ENCODE results near the gene CDC25B.
A peak's percentile ranks its signal among the peaks of the same experiment; 100 is the strongest.

The CDC25B gene

DNA sequence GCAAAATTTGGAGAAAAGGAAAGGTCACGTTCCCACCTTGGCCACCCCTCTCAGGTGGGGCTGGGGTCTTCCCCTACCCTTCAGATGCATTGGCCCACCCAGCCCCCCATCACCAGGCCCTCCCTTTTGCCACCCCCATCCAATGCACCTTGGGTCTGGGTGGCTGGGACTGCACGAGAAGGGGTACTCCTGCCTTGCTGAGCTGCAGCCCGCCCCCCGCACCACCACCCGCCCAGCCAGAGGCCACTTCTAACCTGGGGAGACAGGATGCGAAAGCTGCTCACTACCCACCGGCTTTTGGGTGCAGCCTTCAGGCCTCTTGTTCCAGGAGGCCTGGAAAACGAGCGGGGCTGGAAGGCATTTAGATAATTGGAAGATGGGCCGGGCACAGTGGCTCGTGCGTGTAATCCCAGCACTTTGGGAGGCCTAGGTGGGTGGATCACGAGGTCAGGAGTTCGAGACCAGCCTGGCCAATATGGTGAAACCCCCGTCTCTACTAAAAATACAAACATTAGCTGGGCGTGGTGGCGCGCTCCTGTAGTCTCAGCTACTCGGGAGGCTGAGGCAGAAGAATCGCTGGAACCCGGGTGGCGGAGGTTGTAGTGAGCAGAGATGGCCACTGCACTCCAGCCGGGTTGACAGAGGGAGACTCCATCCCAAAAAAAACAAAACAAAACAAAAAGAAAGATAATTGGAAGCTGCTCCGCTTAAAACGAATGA lies 1.2 kb upstream of the CDC25B start:
- Histone ChIP-seq H3K36me3 (ENCODE audit: control insufficient read depth in 2 of 2, insufficient read depth in 1 of 2, low read length in 2 of 2) (peaks cover 0 to 25% of the 10 kb centered on the region in 2 experiments; a peak in 2 of 3 replicates), H3K4me1 (ENCODE audit: control insufficient read depth, insufficient read depth, low read length) (peaks cover 12% of the 10 kb centered on the region), H3K4me3 (ENCODE audit: low read depth, low read length) (peak overlapping the region; percentile 83; the same call in 1 of the 2 replicates), H3K27ac (ENCODE audit: extremely low read depth, low read depth, low read length) (no peak overlapping the region), H3K9me3 (ENCODE audit: control insufficient read depth, insufficient read depth, low read depth, low read length) (no peaks in the 10 kb centered on the region)
- TF ChIP-seq ZFP3 (tag by site-specific recombination; IDR thresholded peaks at IDR 0.05; ENCODE audit: low read depth), result no peak
- no peak for TF ChIP-seq ZNF791 (tag by site-specific recombination; IDR thresholded peaks at IDR 0.05)
- no peak for TF ChIP-seq BCL11A (tag by site-specific recombination; IDR thresholded peaks at IDR 0.05; ENCODE audit: low read depth)
- TF ChIP-seq ZNF558 (tag by site-specific recombination; IDR thresholded peaks at IDR 0.05), result no peak
- no peak for TF ChIP-seq OSR2 (tag by site-specific recombination; IDR thresholded peaks at IDR 0.05)
- no peak for TF ChIP-seq ZNF114 (tag by site-specific recombination; IDR thresholded peaks at IDR 0.05)
- no peak for TF ChIP-seq ZNF16 (tag by site-specific recombination; IDR thresholded peaks at IDR 0.05; ENCODE audit: low read depth)
- TF ChIP-seq, protein P1, sequence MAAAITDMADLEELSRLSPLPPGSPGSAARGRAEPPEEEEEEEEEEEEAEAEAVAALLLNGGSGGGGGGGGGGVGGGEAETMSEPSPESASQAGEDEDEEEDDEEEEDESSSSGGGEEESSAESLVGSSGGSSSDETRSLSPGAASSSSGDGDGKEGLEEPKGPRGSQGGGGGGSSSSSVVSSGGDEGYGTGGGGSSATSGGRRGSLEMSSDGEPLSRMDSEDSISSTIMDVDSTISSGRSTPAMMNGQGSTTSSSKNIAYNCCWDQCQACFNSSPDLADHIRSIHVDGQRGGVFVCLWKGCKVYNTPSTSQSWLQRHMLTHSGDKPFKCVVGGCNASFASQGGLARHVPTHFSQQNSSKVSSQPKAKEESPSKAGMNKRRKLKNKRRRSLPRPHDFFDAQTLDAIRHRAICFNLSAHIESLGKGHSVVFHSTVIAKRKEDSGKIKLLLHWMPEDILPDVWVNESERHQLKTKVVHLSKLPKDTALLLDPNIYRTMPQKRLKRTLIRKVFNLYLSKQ (tag by site-specific recombination; IDR thresholded peaks at IDR 0.05; ENCODE audit: borderline replicate concordance), result no peak
- TF ChIP-seq, protein P2, sequence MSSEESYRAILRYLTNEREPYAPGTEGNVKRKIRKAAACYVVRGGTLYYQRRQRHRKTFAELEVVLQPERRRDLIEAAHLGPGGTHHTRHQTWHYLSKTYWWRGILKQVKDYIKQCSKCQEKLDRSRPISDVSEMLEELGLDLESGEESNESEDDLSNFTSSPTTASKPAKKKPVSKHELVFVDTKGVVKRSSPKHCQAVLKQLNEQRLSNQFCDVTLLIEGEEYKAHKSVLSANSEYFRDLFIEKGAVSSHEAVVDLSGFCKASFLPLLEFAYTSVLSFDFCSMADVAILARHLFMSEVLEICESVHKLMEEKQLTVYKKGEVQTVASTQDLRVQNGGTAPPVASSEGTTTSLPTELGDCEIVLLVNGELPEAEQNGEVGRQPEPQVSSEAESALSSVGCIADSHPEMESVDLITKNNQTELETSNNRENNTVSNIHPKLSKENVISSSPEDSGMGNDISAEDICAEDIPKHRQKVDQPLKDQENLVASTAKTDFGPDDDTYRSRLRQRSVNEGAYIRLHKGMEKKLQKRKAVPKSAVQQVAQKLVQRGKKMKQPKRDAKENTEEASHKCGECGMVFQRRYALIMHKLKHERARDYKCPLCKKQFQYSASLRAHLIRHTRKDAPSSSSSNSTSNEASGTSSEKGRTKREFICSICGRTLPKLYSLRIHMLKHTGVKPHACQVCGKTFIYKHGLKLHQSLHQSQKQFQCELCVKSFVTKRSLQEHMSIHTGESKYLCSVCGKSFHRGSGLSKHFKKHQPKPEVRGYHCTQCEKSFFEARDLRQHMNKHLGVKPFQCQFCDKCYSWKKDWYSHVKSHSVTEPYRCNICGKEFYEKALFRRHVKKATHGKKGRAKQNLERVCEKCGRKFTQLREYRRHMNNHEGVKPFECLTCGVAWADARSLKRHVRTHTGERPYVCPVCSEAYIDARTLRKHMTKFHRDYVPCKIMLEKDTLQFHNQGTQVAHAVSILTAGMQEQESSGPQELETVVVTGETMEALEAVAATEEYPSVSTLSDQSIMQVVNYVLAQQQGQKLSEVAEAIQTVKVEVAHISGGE (tag by site-specific recombination; conservative IDR thresholded peaks at IDR 0.05; ENCODE audit: low read depth), result no peak
- POLR2A ChIA-PET, result interaction anchor here (0.8 to 2.8 kb wide), 4 partner anchors 8 to 44 kb away, joined by 3 to 40 read pairs (median 14); partner anchors contain the start of genes AP5S1 and CENPB
- CTCF ChIA-PET, result interaction anchor here (0.6 to 1.3 kb wide), 7 partner anchors 23 to 374 kb away, joined by 3 to 6 read pairs (median 4); no protein-coding TSS in a partner anchor

DNA sequence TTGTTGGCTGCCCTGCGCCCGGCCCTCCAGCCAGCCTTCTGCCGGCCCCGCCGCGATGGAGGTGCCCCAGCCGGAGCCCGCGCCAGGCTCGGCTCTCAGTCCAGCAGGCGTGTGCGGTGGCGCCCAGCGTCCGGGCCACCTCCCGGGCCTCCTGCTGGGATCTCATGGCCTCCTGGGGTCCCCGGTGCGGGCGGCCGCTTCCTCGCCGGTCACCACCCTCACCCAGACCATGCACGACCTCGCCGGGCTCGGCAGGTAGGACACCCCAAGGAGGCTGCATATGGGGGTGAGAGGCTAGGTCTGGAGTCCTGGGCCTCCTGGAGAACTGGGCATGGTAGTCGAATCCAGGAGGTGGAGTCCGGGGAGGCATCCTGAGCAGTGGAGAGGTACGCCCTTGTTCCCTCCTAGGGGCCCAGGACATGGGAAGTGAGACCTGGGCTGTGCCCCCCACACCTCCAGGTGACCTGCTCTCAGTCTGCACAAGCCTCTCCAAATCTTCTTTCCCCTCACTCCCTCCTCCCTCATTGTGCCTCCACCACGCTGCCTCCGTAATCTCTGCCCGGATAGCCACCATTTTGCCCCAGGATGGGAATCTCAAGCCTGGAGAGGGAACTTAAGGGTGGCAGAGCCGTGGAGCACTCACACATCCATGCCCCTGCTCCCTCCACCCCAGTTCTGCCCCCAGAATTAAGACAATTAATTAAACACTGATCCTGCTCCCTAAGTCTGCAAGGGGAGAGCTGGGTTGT lies 541 bp downstream of the CDC25B start:
- Histone ChIP-seq H3K4me3 (ENCODE audit: low read depth, low read length) (peak overlapping the region; percentile 83), H3K36me3 (ENCODE audit: control insufficient read depth in 2 of 2, insufficient read depth in 1 of 2, low read length in 2 of 2) (peaks cover 5 to 43% of the 10 kb centered on the region in 2 experiments; a peak in 2 of 3 replicates), H3K27ac (ENCODE audit: extremely low read depth, low read depth, low read length) (peak overlapping the region; percentile 92), H3K4me1 (ENCODE audit: control insufficient read depth, insufficient read depth, low read length) (peaks cover 12% of the 10 kb centered on the region), H3K9me3 (ENCODE audit: control insufficient read depth, insufficient read depth, low read depth, low read length) (no peaks in the 10 kb centered on the region)
- ChIA-PET POLR2A (interaction anchor here (0.6 to 2.8 kb wide), 19 partner anchors 8 to 118 kb away, joined by 3 to 40 read pairs (median 4); partner anchors contain the start of genes ADISSP, AP5S1, CENPB and SPEF1), CTCF (interaction anchor here (0.7 to 1.4 kb wide), 5 partner anchors 9 to 120 kb away, joined by 3 to 6 read pairs (median 3); no protein-coding TSS in a partner anchor)
- TF ChIP-seq ZNF776 (tag by site-specific recombination; IDR thresholded peaks at IDR 0.05; ENCODE audit: borderline replicate concordance) (no peak), ZNF341 (tag by site-specific recombination; IDR thresholded peaks at IDR 0.05; ENCODE audit: low read depth) (peak; percentile 50; the same call in 1 of the 2 replicates), IKZF3 (tag by site-specific recombination; IDR thresholded peaks at IDR 0.05) (no peak), ZNF174 (tag by site-specific recombination; IDR thresholded peaks at IDR 0.05) (no peak), GLIS1 (tag by site-specific recombination; IDR thresholded peaks at IDR 0.05) (peak; percentile 94), ZNF37A (tag by site-specific recombination; IDR thresholded peaks at IDR 0.05) (no peak), ZNF121 (tag by site-specific recombination; IDR thresholded peaks at IDR 0.05) (peak; percentile 68; the same call in 1 of the 2 replicates), ZNF146 (tag by site-specific recombination; IDR thresholded peaks at IDR 0.05) (no peak), ZNF473 (tag by site-specific recombination; IDR thresholded peaks at IDR 0.05) (no peak)
- TF ChIP-seq, protein P3, sequence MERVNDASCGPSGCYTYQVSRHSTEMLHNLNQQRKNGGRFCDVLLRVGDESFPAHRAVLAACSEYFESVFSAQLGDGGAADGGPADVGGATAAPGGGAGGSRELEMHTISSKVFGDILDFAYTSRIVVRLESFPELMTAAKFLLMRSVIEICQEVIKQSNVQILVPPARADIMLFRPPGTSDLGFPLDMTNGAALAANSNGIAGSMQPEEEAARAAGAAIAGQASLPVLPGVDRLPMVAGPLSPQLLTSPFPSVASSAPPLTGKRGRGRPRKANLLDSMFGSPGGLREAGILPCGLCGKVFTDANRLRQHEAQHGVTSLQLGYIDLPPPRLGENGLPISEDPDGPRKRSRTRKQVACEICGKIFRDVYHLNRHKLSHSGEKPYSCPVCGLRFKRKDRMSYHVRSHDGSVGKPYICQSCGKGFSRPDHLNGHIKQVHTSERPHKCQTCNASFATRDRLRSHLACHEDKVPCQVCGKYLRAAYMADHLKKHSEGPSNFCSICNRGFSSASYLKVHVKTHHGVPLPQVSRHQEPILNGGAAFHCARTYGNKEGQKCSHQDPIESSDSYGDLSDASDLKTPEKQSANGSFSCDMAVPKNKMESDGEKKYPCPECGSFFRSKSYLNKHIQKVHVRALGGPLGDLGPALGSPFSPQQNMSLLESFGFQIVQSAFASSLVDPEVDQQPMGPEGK (tag by site-specific recombination; IDR thresholded peaks at IDR 0.05), result no peak
- TF ChIP-seq, protein P4, sequence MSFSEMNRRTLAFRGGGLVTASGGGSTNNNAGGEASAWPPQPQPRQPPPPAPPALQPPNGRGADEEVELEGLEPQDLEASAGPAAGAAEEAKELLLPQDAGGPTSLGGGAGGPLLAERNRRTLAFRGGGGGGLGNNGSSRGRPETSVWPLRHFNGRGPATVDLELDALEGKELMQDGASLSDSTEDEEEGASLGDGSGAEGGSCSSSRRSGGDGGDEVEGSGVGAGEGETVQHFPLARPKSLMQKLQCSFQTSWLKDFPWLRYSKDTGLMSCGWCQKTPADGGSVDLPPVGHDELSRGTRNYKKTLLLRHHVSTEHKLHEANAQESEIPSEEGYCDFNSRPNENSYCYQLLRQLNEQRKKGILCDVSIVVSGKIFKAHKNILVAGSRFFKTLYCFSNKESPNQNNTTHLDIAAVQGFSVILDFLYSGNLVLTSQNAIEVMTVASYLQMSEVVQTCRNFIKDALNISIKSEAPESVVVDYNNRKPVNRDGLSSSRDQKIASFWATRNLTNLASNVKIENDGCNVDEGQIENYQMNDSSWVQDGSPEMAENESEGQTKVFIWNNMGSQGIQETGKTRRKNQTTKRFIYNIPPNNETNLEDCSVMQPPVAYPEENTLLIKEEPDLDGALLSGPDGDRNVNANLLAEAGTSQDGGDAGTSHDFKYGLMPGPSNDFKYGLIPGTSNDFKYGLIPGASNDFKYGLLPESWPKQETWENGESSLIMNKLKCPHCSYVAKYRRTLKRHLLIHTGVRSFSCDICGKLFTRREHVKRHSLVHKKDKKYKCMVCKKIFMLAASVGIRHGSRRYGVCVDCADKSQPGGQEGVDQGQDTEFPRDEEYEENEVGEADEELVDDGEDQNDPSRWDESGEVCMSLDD (tag by site-specific recombination; IDR thresholded peaks at IDR 0.05), result peak; percentile 48; the same call in 1 of the 2 replicates
- TF ChIP-seq, protein P5, sequence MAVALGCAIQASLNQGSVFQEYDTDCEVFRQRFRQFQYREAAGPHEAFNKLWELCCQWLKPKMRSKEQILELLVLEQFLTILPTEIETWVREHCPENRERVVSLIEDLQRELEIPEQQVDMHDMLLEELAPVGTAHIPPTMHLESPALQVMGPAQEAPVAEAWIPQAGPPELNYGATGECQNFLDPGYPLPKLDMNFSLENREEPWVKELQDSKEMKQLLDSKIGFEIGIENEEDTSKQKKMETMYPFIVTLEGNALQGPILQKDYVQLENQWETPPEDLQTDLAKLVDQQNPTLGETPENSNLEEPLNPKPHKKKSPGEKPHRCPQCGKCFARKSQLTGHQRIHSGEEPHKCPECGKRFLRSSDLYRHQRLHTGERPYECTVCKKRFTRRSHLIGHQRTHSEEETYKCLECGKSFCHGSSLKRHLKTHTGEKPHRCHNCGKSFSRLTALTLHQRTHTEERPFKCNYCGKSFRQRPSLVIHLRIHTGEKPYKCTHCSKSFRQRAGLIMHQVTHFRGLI (tag by site-specific recombination; IDR thresholded peaks at IDR 0.05), result peak; percentile 79

All from HEK293 (cell line).